ENCODE results near the gene RABGGTA. TPM values are rescaled to one million over a fixed set of nuclear protein-coding genes. Genes with fewer than 3 reads are reported as not detected.
"Not testable (repeated sequence)": the region's sequence is repeated elsewhere in the genome, so short reads cannot be mapped to it uniquely, and the experiment has no call there.

The RABGGTA gene
- total RNA-seq, 2 experiments from 2014 or later: 37.6 to 42.7 TPM

- no peaks in the 10 kb centered on the region for H3K9me3 Mint-ChIP-seq
- ATAC-seq (no peak), DNase-seq (no peak)
- H3K27ac Mint-ChIP-seq: peak overlapping the region; percentile 9
- H3K27me3 Mint-ChIP-seq: no peaks in the 10 kb centered on the region
- ChIA-PET POLR2A (interaction anchor here (1.3 kb wide), 1 partner anchor 47 kb away, joined by 3 read pairs; no protein-coding TSS in a partner anchor), CTCF (interaction anchor here (1.2 to 27.8 kb wide), 6 partner anchors 8 to 187 kb away, joined by 3 to 873 read pairs (median 12); partner anchors contain the start of genes CIDEB, DHRS1, LTB4R and LTB4R2)
- H3K36me3 Mint-ChIP-seq (ENCODE audit: low read depth): no peaks in the 10 kb centered on the region
- intact Hi-C loops (cut with micrococcal nuclease): no loop called here
- TF ChIP-seq, protein P1, sequence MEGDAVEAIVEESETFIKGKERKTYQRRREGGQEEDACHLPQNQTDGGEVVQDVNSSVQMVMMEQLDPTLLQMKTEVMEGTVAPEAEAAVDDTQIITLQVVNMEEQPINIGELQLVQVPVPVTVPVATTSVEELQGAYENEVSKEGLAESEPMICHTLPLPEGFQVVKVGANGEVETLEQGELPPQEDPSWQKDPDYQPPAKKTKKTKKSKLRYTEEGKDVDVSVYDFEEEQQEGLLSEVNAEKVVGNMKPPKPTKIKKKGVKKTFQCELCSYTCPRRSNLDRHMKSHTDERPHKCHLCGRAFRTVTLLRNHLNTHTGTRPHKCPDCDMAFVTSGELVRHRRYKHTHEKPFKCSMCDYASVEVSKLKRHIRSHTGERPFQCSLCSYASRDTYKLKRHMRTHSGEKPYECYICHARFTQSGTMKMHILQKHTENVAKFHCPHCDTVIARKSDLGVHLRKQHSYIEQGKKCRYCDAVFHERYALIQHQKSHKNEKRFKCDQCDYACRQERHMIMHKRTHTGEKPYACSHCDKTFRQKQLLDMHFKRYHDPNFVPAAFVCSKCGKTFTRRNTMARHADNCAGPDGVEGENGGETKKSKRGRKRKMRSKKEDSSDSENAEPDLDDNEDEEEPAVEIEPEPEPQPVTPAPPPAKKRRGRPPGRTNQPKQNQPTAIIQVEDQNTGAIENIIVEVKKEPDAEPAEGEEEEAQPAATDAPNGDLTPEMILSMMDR (IDR thresholded peaks at IDR 0.05): no peak
- peaks cover 25% of the 10 kb centered on the region for H3K4me1 Mint-ChIP-seq (ENCODE audit: low read depth)
- H3K4me3 Mint-ChIP-seq: no peak overlapping the region
Measured at GRCh38 chr14:24250354-24250753, 21.0 kb downstream of the RABGGTA start.

DNA sequence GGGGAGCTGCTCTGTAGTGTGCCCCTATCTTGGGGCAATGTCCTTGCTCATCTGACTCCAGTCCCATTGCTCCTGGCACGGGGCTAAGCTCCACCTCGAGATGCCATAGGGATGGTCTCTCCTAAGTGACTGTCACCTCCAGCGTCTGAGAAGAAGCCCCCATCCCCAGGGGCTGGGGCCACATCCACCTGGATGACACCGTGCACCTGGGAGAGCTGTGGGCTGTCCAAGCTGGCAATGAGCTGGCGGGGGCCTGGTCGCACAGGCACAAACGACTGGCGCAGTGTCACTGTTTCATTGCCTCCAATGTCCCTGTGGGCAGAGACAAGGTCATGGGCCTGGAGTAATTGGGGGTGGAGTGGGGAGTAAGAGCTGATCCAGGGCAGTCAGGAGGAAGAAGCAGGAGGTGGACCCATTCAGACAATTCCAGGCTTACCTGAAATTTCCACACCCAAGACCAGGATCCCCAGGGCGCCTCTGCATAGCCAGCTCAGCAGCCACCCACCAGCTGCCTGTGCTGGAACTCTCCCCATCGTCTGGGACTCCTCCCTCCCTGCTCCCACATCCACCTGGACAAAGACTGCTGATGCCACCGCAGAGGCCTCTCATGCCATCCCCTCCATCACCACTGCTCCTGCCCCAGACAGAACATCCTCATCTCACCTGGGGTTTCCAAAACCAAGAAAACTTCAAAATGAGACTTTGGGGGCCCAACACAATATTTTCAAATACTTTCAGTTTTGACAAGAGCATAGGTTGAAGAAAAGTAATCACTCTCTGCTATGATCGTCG is 22.0 kb downstream of the RABGGTA start:
- no peaks in the 10 kb centered on the region for H3K9me3 Mint-ChIP-seq
- H3K4me3 Mint-ChIP-seq: no peak overlapping the region
- peaks cover 27% of the 10 kb centered on the region for H3K4me1 Mint-ChIP-seq (ENCODE audit: low read depth)
- no peaks in the 10 kb centered on the region for H3K36me3 Mint-ChIP-seq (ENCODE audit: low read depth)
- ATAC-seq (no peak), DNase-seq (no peak)
- intact Hi-C loops (cut with micrococcal nuclease): loop anchor here (10.0 kb wide), 1 partner anchor 185 kb away; no protein-coding TSS in a partner anchor
- ChIA-PET POLR2A (interaction anchor here (1.1 to 1.3 kb wide), 2 partner anchors 21 to 51 kb away, joined by 3 to 4 read pairs; no protein-coding TSS in a partner anchor), CTCF (interaction anchor here (1.1 to 27.8 kb wide), 3 partner anchors 21 to 188 kb away, joined by 3 to 873 read pairs (median 47); partner anchors contain the start of genes CIDEB, DHRS1, LTB4R and LTB4R2)
- TF ChIP-seq, protein P1 (IDR thresholded peaks at IDR 0.05): no peak
- H3K27me3 Mint-ChIP-seq: no peaks in the 10 kb centered on the region
- H3K27ac Mint-ChIP-seq: no peak overlapping the region

GRCh38 chr14:24247422-24247821 is 24.0 kb downstream of the RABGGTA start:
- CTCF ChIA-PET: interaction anchor here (1.2 to 27.8 kb wide), 10 partner anchors 13 to 184 kb away, joined by 3 to 873 read pairs (median 8); partner anchors contain the start of genes CIDEB, DHRS1, GMPR2 and LTB4R
- intact Hi-C loops (cut with micrococcal nuclease): loop anchor here (2.0 to 10.0 kb wide), 2 partner anchors 23 to 187 kb away; partner anchors contain the start of gene RABGGTA
- Mint-ChIP-seq H3K27ac (peak overlapping the region; percentile 71), H3K4me3 (no peak overlapping the region), H3K27me3 (no peaks in the 10 kb centered on the region), H3K4me1 (ENCODE audit: low read depth) (peaks cover 37% of the 10 kb centered on the region), H3K9me3 (no peaks in the 10 kb centered on the region), H3K36me3 (ENCODE audit: low read depth) (no peaks in the 10 kb centered on the region)
- ATAC-seq (no peak), DNase-seq (no peak)
- TF ChIP-seq, protein P1 (IDR thresholded peaks at IDR 0.05): no peak
- POLR2A ChIA-PET: interaction anchor here (0.7 to 2.3 kb wide), 19 partner anchors 10 to 183 kb away, joined by 3 to 15 read pairs (median 3); partner anchors contain the start of genes DHRS1, IPO4, IRF9 and KHNYN

DNA sequence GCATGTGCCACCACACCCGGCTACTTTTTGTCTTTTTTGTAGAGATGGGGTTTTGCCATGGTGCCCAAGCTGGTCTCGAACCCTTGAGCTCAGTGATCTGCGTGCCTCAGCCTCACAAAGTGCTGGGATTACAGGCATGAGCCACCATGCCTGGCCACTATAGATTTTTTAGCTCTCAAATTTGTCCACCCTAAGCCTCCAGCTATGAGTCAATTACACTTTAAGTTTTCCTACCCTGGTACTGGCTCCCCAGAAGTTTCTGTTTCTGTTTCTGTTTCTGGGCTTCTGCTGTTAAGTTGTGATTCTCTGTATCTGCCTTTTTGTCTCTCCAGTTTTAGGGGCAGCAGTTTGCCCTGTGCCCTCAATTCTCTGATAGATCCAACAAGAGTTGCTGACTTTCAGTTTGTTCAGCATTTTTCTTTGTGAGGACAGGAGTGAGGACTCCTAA is 24.6 kb downstream of the RABGGTA start:
- ATAC-seq: peak; percentile 12
- TF ChIP-seq, protein P1 (IDR thresholded peaks at IDR 0.05): no peak
- Mint-ChIP-seq H3K4me1 (ENCODE audit: low read depth) (peaks cover 37% of the 10 kb centered on the region), H3K36me3 (ENCODE audit: low read depth) (no peaks in the 10 kb centered on the region), H3K9me3 (no peaks in the 10 kb centered on the region), H3K4me3 (peak overlapping the region; percentile 59), H3K27me3 (no peaks in the 10 kb centered on the region), H3K27ac (peak overlapping the region; percentile 95)
- peak; percentile 44 for DNase-seq
- POLR2A ChIA-PET: interaction anchor here (0.7 to 2.3 kb wide), 18 partner anchors 10 to 183 kb away, joined by 3 to 15 read pairs (median 4); partner anchors contain the start of genes DHRS1, KHNYN, LTB4R and NOP9
- intact Hi-C loops (cut with micrococcal nuclease): loop anchor here (2.0 to 10.0 kb wide), 2 partner anchors 24 to 188 kb away; partner anchors contain the start of gene RABGGTA
- CTCF ChIA-PET: interaction anchor here (1.2 to 27.8 kb wide), 12 partner anchors 13 to 190 kb away, joined by 3 to 873 read pairs (median 6); partner anchors contain the start of genes CHMP4A, CIDEB, DHRS1 and GMPR2

GRCh38 chr14:24245350-24245749 is 26.0 kb downstream of the RABGGTA start:
- not testable (repeated sequence) for H3K4me3 Mint-ChIP-seq; DNase-seq; H3K27me3 Mint-ChIP-seq; H3K9me3 Mint-ChIP-seq; ATAC-seq; H3K36me3 Mint-ChIP-seq (ENCODE audit: low read depth); H3K27ac Mint-ChIP-seq
- intact Hi-C loops (cut with micrococcal nuclease): loop anchor here (10.0 kb wide), 1 partner anchor 189 kb away; no protein-coding TSS in a partner anchor
- H3K4me1 Mint-ChIP-seq (ENCODE audit: low read depth): peaks cover 41% of the 10 kb centered on the region
- ChIA-PET POLR2A (interaction anchor here (0.8 to 4.0 kb wide), 6 partner anchors 12 to 63 kb away, joined by 3 to 20 read pairs (median 4); partner anchors contain the start of genes CHMP4A, CIDEB, DHRS1 and NOP9), CTCF (interaction anchor here (1.2 to 27.8 kb wide), 6 partner anchors 11 to 191 kb away, joined by 3 to 873 read pairs (median 12); partner anchors contain the start of genes CHMP4A, CIDEB, DHRS1 and GMPR2)

Measured in activated CD8-positive, alpha-beta T cell treated with anti-CD3 and anti-CD28 coated beads for 36 hours (primary cell).